IPS-20b (cell line): ENCODE data around the gene GTF2IRD1.

Experiments
- H3K27ac ChIP-seq: one replicate; pipeline ENCODE4 v1.5.1; 2013; ENCODE audit warnings: low read length
- H3K27me3 ChIP-seq: 2 replicates; pipeline ENCODE4 v1.6.1; 2013; ENCODE audit warnings: mild to moderate bottlenecking, low read length, inconsistent platforms; ENCODE audit not compliant: insufficient read depth
- H3K36me3 ChIP-seq: 2 replicates; pipeline ENCODE4 v1.6.1; 2013; ENCODE audit warnings: low read depth, mild to moderate bottlenecking, inconsistent platforms, low read length, moderate library complexity; ENCODE audit not compliant: insufficient read depth
- H3K4me1 ChIP-seq: 2 replicates; pipeline ENCODE4 v1.6.1; 2013; ENCODE audit warnings: mild to moderate bottlenecking, control low read depth, inconsistent platforms, low read length, moderate library complexity; ENCODE audit not compliant: insufficient read depth
- H3K4me3 ChIP-seq: 2 replicates; pipeline ENCODE4 v1.5.1; 2013; ENCODE audit warnings: mild to moderate bottlenecking, low read length, inconsistent platforms
- H3K9ac ChIP-seq: 2 replicates; pipeline ENCODE4 v1.6.1; 2013; ENCODE audit warnings: low read depth, mild to moderate bottlenecking, inconsistent platforms, low read length, moderate library complexity
- H3K9me3 ChIP-seq: 2 replicates; pipeline ENCODE4 v1.6.1; 2013; ENCODE audit warnings: mild to moderate bottlenecking, low read depth, low read length, inconsistent platforms; ENCODE audit not compliant: insufficient read depth

Gene GTF2IRD1

GRCh38 chr7:74498354-74498753 is 44.6 kb downstream of the GTF2IRD1 start:
- no peak overlapping the region for H3K4me3 ChIP-seq
- no peaks in the 10 kb centered on the region for H3K27me3 ChIP-seq
- no peak overlapping the region for H3K27ac ChIP-seq
- no peaks in the 10 kb centered on the region for H3K36me3 ChIP-seq
- no peak overlapping the region for H3K9ac ChIP-seq
- H3K4me1 ChIP-seq, result peaks cover 4% of the 10 kb centered on the region; the same call in 1 of the 2 replicates
- no peaks in the 10 kb centered on the region for H3K9me3 ChIP-seq

GRCh38 chr7:74498996-74499834 is 45.5 kb downstream of the GTF2IRD1 start:
- no peaks in the 10 kb centered on the region for H3K36me3 ChIP-seq
- H3K4me1 ChIP-seq, result peaks cover 4% of the 10 kb centered on the region; the same call in 1 of the 2 replicates
- H3K9me3 ChIP-seq, result no peaks in the 10 kb centered on the region

GRCh38 chr7:74499835-74500388 is 46.2 kb downstream of the GTF2IRD1 start:
- Histone ChIP-seq H3K27ac (no peak overlapping the region), H3K4me3 (no peak overlapping the region), H3K9me3 (no peaks in the 10 kb centered on the region), H3K36me3 (no peaks in the 10 kb centered on the region), H3K4me1 (peaks cover 4% of the 10 kb centered on the region; the same call in 1 of the 2 replicates), H3K9ac (no peak overlapping the region), H3K27me3 (no peaks in the 10 kb centered on the region)

More at GRCh38 chr7:74498996-74499834, 45.5 kb downstream of the GTF2IRD1 start:
- Histone ChIP-seq H3K4me3 (no peak overlapping the region), H3K9ac (no peak overlapping the region), H3K27ac (no peak overlapping the region), H3K27me3 (no peaks in the 10 kb centered on the region)

- H3K36me3 ChIP-seq, result no peaks in the 10 kb centered on the region
- no peak overlapping the region for H3K27ac ChIP-seq
- H3K4me3 ChIP-seq, result no peak overlapping the region
Measured at GRCh38 chr7:74501298-74501697, 47.6 kb downstream of the GTF2IRD1 start.

GRCh38 chr7:74502216-74502891 is 48.6 kb downstream of the GTF2IRD1 start:
- no peaks in the 10 kb centered on the region for H3K27me3 ChIP-seq
- no peak overlapping the region for H3K4me3 ChIP-seq
- no peak overlapping the region for H3K9ac ChIP-seq
- no peaks in the 10 kb centered on the region for H3K9me3 ChIP-seq
- no peaks in the 10 kb centered on the region for H3K36me3 ChIP-seq
- H3K4me1 ChIP-seq, result no peaks in the 10 kb centered on the region
- H3K27ac ChIP-seq, result no peak overlapping the region

More at GRCh38 chr7:74501298-74501697, 47.6 kb downstream of the GTF2IRD1 start:
- Histone ChIP-seq H3K27me3 (no peaks in the 10 kb centered on the region), H3K9me3 (no peaks in the 10 kb centered on the region), H3K4me1 (no peaks in the 10 kb centered on the region), H3K9ac (no peak overlapping the region)

GRCh38 chr7:74503061-74503460 is 49.4 kb downstream of the GTF2IRD1 start:
- no peaks in the 10 kb centered on the region for H3K4me1 ChIP-seq
- H3K36me3 ChIP-seq, result 0 out of 2 replicates have a peak, but pooled peaks cover 2% of the 10 kb centered on the region
- H3K9ac ChIP-seq, result no peak overlapping the region
- no peak overlapping the region for H3K4me3 ChIP-seq
- H3K9me3 ChIP-seq, result no peaks in the 10 kb centered on the region
- H3K27me3 ChIP-seq, result no peaks in the 10 kb centered on the region
- H3K27ac ChIP-seq, result no peak overlapping the region

GRCh38 chr7:74503943-74504342 is 50.2 kb downstream of the GTF2IRD1 start:
- Histone ChIP-seq H3K27me3 (no peaks in the 10 kb centered on the region), H3K9me3 (no peaks in the 10 kb centered on the region), H3K4me1 (no peaks in the 10 kb centered on the region), H3K27ac (no peak overlapping the region), H3K9ac (no peak overlapping the region), H3K36me3 (0 out of 2 replicates have a peak, but pooled peaks cover 4% of the 10 kb centered on the region), H3K4me3 (no peak overlapping the region)

DNA sequence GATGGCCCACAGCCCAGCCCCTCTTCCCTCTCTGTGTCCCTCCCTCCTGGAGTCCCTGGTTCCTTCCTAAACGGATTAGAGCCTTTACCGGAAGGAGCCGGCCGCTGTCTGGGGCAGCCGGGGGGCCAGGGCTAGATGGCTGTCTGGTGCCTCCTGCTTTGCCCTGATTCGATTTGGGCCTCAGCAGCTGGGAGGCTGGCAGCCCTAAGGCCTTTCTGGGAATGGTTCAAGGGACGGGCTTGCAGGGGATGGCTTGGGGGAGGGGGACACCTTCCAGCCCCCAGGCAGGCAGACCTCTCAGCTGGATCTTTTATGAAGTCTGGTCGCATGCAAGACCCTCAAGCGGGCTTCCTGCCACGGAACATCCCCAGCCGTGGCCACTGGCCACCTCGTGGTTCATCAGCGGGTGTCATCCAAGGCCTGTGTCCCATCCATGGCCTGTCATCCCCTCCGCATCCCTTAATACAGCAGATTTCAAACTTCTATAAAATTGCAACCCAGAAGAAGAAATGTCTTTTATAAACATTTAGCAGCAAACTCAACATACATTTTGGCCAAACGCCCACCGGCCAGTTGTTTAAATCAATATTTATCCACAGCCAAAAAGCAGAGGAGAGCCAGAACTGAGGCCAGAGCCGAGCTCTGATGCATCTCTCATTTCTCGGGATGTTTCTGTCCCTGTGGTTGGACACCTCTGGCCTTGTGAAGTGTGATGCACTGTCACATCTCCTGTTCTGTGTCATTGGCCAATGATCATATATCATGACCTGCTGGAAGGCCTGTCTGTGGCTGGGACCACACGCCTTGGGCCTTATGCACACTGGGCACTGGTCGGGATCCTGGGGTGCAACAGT is 52.0 kb downstream of the GTF2IRD1 start:
- H3K27ac ChIP-seq, result no peak overlapping the region
- H3K4me1 ChIP-seq, result no peaks in the 10 kb centered on the region
- no peaks in the 10 kb centered on the region for H3K27me3 ChIP-seq
- H3K4me3 ChIP-seq, result no peak overlapping the region
- no peak overlapping the region for H3K9ac ChIP-seq
- H3K9me3 ChIP-seq, result no peaks in the 10 kb centered on the region
- H3K36me3 ChIP-seq, result peaks cover 7% of the 10 kb centered on the region; the same call in 1 of the 2 replicates

GRCh38 chr7:74506325-74506724 is 52.6 kb downstream of the GTF2IRD1 start:
- H3K4me3 ChIP-seq, result no peak overlapping the region
- H3K27ac ChIP-seq, result no peak overlapping the region

DNA sequence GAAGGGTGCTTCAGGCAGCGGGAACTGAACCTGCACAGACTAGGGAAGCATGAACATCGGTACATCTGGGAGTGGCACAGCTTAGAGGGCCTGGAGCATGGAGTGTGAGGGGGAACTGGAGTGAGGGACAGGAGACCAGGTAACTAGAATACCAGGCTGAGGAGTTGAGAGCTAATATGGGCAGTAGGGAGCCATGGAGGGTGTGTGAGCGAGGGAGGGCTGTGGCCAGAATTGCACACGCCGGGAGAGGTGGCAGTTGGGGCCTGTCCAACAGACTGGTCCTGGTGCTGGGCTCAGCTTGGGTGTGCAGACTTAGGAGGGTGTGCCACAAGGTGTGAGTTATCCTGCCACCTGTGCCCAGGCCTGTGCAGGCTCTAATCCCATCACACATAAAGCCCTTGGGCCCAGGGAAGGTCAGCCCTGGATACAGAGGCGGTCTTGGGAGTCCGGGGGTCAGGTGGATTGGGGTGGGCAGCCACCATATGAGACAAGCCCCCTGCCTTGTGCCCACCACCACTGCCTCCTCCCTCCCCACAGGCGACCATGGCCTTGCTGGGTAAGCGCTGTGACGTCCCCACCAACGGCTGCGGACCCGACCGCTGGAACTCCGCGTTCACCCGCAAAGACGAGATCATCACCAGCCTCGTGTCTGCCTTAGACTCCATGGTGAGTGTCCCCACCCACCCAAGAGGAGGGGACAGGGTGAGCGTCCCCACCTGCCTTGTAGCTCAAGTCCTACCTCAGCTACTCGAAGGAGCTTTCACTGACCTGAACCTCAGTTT is 54.0 kb downstream of the GTF2IRD1 start:
- Histone ChIP-seq H3K36me3 (peaks cover 25% of the 10 kb centered on the region), H3K27ac (no peak overlapping the region), H3K4me1 (no peaks in the 10 kb centered on the region), H3K9me3 (no peaks in the 10 kb centered on the region), H3K4me3 (no peak overlapping the region), H3K9ac (no peak overlapping the region), H3K27me3 (no peaks in the 10 kb centered on the region)

More at GRCh38 chr7:74506325-74506724, 52.6 kb downstream of the GTF2IRD1 start:
- H3K9me3 ChIP-seq, result no peaks in the 10 kb centered on the region
- H3K9ac ChIP-seq, result no peak overlapping the region
- H3K4me1 ChIP-seq, result no peaks in the 10 kb centered on the region
- H3K36me3 ChIP-seq, result peaks cover 13% of the 10 kb centered on the region; the same call in 1 of the 2 replicates
- no peaks in the 10 kb centered on the region for H3K27me3 ChIP-seq
